Activated CD4-positive, alpha-beta T cell treated with anti-CD3 and anti-CD28 coated beads, Interleukin-2, amount 50 U/mL, for 16 hours (primary cell): Measurements from ENCODE around the gene KLC1.

ENCODE experiments used
- DNase-seq: peaks from one replicate; pipeline ENCODE4 v3.0.0-alpha.2; 2020

Gene KLC1

DNA sequence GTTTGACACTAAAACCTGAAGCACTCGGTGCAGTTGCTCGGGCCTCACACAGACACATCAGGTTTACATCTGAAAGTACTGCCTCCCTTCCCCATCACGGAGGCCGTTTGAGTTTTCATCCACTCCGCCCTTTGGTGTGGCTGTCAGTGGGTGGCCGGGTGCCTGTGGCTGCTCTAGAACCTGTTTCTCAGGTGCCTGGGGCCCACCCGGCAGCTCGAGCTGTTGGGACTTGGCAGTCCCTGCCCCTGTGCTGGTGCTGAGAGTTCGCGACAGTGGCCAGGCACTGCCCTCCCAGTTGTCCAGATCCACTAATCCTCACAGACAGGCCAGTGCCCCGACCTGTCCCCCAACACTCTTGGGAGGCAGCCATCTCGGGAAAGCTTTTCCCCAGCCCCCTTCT is 63.9 kb downstream of the KLC1 start:
- DNase-seq, result no peak

DNA sequence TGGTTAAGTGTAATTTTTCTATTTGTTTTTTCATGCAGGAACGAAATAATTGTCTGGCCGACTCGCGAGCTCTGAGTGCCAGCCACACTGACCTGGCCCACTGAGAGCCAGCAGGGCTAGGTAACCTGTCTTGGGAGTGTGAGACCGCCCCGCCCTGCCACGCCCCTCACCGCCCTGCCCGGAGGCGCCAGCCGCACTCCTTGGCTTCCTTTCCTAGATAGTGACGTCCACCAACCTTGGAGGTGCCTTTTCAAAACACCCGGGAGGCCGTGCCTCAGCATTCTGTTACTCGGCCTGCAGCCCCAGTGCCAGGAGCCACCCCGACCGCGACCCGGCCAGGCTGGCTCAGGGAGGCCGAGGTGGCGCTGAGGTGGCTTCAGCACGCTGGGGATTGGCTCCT is 64.5 kb downstream of the KLC1 start:
- DNase-seq, result no peak

DNA sequence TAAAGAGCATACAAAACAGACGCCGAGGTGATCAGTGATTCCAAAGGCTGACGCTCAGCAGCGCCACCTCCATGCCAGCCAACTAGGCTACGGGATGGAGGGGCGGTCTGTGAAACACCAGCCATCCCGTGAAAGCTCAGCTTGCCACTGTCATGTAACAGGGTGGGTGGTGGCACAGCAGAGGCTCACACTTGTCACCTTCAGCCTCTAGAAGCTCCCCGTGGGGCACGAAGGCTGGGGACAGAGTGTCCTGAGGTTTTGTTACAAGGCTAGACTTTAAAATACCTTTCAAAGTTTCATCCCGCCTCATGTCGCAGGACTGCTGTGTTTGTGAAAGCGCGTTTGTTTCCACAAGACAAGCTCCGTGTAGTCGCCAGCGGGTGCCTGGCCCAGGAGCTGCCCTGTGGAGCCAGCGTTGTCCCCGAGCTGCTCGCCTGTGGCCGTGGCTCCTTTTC is 65.6 kb downstream of the KLC1 start:
- no peak for DNase-seq

DNA sequence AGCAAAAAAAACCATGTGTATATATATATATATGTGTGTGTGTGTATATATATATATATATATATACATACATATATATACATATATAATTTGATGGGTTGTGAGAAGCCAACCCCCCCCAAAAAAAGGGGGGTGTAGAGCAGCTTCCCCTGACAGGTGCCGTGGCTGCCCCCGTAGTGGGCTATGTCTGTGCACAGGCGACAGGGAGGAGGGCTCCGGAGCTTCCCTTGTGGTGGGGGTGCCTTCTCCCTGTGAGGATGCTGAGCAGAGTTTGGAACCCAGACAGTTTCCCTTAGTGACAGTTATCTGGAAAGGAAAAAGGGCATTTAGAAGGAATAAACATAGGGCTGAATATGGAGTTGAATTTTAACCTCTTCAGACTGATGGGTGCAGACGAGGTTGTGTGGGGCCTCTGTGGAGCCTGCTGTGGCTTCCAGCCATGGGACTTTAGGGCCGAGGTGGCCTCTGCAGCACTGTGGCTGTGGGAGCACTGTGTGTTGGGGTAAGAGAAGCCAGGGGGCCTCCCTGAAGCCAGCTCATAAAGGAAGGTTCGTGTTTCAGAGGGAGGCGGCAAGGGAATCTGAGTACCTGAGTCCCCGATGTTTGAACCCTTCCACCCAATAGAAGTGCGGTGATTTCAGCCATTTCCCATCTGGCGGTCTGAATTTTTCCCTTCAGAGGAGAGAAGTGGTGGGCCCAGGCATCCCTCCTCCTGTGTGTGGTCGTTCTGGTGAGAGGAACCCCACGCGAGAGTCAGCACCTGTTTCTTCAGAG is 66.5 kb downstream of the KLC1 start:
- DNase-seq, result no peak

DNA sequence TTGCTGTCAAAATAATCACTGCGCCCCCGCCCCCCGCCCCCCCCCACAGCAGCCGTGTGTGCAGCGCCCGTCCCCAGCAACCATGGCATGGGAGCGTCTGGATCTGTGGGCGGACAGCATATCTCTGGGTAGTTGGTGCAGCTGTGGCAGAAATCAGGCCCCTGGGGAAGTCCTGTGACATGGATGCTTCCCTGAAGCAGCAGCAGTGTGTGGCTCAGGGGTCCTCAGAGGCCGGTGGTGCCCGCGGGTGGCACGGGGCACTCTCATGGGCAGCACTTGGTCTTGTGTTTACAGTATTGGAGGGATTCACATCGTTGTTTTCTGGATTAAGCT is 67.0 kb downstream of the KLC1 start:
- DNase-seq, result no peak

DNA sequence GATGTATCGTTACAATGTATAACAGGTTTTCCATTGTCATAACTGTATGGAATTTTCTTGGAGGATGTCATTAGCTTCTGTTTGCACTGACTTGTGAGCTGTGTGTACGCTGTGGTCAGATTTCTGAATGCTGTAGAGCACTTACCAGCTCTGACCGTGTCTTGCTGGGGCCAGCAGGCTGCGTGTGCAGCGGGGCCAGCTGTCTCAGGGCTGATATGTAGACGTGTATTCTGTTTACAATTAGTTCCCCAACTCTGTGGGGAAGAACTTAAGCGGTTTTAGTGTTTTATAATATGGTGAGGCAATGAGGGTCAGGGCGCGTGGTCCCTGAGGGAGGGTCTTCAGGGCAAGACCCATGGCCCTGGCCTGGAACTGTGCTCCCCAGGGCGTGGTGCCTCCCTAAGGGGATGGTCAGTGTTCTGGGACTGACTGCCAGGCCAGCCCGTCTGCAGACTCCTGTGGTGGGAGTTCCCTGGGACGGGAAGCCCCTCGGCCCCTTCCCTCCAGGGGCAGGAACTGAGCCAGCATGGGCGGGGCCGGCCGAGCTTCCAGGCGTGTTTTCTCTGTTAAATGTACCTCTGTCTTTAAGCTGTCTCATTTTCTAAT is 67.6 kb downstream of the KLC1 start:
- no peak for DNase-seq

DNA sequence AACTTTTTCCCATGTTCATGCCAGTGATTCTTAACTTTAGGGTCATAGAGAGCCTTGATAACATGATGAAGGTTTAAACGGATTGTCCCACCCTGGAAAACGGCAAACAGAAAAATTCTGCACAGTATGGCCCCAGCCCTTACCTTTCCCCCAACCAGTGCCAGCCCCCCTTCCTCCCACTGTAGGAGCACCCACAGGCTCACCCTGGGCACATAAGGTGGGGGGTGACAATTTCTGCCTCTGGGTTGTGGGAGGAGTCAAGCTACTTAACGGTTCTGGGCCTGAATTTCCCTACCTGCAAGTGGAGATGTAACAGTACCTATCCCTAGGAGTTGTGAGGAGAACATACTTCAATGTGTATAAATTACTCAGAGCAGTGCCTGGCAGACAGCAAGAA is 68.2 kb downstream of the KLC1 start:
- no peak for DNase-seq

DNA sequence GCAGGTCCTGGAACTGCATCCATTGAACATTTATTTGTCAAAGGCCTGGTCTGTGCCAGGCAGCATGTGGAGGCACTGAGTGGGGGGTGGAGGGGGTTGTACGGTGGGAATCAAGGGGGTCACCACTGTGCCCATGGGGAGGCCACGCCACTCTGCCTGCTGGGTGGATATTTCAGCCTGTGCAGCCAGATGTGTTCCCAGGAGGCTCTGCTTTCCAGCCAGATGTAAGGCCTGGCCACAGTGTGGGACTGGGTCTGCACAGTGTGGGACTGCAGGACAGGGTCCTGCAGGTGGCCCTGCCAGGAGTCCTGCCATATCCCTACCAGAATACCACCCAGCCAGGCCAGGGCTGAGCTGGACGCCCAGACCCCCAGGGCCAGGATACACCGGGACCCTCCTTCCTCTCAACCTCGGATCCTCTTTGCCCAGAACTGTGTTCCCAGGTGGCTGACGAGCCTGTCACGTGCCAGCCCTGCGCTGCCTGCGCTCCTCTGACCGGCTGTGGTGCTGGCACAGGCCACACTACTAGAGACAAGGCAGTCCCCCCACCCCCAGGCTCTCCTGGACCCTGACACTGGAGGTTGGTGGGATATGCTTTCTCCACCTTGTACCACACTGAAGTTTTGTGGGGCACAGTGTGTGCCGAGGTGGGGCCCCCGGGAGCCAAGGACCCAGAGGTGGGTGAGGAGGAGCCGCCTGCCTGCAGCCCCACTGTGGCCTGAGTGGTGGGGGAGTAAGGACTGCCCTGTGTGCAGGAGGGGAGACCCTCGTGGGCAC is 68.8 kb downstream of the KLC1 start:
- DNase-seq, result no peak

DNA sequence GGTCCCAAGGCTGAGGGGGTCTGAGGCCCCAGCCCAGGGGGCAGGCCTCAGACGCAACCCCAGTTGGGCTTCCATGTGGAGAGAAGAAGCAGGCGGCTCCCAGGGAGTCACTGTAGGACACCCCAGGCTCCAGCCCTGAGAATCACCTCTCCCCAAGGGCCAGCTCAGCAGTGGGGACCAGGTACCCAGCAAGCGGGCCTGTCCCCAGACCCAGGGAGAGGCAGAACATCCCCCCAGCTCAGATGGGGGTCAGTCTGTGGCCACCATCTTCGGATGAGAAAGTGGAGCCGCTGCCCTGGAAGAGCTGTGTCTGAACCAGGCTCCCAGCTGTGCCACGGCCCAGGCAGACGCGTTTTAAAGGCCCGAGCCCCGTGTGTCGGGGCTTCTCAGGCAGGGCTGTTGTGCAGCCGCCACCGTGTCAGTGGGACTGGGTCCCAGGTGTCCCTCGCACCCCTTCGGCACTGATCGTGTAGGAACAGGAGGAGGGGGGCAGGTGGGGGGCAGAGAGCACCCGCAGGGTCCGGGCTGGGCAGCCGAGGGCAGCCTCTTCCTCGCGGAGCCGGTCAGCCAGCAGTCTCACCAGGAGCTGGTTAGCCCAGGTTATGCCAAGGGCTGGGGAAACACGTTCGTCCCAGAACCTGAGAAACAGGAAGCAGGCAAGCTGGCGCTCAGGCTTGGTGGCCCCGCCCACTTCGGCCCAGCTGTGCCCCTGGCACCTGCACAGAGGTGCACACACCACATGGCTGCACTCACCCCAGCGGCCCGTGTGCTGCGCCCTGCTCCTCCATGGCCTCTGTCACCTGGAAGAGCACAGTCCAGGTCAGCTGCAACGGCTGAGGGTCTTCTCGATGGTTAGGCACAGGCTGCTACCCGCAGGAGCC is 69.6 kb downstream of the KLC1 start:
- DNase-seq, result no peak

DNA sequence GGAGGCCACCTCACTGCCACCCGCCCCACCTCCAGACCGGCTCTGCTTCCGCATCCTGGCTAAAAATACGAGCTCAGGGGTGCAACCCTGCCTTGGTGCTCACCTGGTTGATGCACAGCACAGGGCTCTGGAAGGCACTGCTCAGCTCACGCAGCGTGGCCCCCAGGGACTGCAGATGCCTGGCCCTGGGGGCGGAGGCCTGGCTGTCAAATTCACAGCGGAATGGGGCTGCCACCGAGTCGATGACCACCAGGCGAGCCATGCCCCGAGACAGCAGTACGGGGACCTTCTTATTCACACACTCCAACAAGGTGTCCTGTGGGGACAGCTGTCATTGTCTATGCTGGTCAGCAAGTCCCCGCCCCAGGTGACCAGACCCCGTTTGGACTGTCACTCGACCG is 70.2 kb downstream of the KLC1 start:
- DNase-seq, result no peak

DNA sequence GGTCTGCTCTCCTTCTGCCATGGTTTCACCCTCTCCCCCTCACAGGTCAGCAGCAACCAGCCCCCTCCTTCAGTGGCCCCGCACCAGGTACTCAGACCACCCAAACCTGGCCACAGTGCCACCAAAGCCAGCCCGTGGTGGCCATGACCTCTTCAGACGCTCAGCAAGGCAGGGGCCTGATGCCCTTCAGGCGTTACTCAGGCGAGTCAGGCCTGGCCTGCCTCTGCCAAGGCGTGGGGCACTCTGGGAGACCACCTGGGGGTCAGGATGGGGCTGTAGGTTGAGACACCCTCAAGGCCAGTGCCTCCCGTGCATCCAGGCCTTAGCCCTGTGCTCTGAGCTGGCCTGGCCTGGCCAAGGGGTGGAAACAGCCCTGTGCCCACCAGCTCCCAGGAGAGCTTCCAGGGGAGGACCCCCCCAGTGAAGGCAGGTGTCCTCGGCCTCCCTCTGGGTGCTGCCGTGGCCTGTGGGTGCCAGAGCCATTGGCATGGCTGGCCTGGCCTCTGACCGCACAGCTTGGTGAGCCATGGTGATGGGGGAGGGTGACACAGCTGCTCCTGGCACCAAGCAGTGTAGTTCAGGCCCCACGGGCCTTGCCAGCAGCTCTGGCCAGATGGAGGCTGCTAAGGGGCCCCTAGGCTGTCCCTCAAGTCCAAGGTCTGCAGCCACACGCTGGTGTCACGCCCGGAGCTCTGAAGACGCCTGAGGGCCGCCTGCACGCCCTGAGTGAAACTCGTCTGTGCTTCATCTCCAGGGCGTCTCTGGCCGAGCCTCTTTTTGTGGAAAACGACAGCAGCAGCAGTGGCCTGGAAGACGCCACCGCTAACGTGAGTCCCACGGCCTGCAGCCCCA is 71.1 kb downstream of the KLC1 start:
- DNase-seq, result no peak

DNA sequence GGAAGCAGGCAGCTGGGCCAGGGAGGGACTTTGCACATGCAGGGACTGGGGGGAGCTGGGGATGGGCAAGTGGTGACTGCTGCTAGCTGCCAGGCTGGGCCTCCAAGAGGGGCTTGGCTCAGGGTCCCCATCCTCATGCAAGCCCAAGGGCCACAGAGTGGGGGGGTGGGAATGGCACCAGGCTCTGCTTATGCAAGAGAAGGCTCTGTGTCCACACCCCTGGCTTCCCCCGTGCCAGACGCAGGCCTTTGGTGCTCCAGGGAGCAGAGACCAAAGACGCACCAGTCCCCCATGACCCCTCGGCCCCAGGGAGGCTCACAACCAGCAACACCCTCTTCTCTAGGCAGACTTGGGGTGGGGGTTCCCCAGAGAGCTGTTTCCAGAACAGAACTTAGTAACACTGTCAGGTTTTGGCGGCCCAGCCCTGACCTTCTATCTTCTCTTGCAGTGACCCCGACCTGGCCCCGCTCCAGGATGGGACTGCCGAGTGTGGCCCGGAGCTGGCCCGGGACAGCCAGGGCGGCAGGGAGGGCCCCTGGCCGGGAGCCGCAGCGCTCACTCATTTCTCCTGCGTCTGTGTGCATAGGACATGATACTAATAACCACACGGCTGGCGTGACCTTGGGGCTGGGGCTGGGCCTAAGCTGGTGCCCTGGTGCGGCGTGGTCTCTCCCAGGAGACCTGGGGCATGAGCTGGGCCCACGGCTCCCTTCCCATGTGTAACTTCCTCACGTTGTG is 71.9 kb downstream of the KLC1 start:
- DNase-seq, result no peak

DNA sequence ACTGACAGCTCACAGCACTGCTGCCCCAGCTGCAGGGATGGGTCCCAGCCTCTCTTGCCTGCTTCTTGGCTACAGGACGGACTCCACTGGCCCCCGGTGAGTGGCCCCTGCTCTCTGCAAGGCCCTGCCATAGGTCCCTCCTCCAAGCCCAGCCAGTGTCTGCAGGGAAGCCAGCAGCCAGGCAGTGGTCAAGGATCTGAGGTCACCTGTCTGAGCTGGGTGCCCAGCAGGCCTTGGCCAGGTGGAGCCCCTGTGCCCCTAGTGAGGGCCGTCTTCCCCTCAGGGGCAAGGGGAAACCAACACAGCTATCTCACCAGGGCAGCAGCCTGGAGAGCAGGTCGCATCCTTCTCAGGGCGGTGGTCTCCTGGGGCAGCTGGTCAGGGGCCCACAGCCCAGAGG is 73.1 kb downstream of the KLC1 start:
- DNase-seq, result no peak

DNA sequence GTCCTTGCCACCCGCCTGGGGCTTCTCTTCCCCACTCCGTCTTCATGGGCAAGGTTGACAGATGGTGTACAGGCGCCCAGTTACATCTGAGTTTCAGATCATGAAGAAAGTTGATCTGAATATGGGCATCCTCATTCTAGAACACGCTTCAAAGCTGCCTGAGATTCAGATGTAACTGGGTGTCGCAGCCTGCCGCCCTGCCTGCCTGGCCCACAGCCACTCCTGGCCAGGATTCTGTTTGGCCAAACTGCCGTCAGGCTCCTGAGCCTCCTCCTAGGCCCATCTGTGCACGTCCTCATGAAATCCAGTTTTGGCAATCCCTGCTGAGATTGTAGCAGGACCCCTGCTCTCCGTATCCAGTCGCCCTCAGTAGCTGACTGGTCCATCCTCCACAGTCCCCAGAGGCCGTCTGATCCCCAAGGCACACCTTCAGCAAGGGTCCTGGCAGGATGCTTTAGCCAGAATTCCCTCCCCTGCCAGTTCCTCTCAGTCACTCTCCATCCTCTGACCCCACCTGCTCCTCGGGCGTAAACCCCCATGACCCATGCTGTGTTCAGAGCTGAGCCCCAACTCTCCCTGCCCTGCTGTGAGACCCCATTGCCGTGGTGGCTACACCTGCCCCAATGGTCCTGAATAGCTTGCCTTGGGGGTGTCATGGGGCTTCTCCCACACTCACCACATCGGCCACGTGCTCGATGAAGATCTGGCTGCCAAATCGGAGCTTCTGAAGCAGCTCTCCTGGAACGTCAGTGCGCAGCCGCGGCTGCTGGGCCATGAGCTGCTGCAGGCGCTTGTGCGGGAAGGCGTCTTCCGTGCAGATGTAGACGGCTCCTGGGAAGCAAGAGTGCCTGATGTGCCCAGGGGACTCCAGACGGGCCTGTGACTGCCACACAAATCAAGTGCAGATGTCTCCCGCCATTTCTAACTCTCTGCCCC is 73.8 kb downstream of the KLC1 start:
- DNase-seq, result no peak

DNA sequence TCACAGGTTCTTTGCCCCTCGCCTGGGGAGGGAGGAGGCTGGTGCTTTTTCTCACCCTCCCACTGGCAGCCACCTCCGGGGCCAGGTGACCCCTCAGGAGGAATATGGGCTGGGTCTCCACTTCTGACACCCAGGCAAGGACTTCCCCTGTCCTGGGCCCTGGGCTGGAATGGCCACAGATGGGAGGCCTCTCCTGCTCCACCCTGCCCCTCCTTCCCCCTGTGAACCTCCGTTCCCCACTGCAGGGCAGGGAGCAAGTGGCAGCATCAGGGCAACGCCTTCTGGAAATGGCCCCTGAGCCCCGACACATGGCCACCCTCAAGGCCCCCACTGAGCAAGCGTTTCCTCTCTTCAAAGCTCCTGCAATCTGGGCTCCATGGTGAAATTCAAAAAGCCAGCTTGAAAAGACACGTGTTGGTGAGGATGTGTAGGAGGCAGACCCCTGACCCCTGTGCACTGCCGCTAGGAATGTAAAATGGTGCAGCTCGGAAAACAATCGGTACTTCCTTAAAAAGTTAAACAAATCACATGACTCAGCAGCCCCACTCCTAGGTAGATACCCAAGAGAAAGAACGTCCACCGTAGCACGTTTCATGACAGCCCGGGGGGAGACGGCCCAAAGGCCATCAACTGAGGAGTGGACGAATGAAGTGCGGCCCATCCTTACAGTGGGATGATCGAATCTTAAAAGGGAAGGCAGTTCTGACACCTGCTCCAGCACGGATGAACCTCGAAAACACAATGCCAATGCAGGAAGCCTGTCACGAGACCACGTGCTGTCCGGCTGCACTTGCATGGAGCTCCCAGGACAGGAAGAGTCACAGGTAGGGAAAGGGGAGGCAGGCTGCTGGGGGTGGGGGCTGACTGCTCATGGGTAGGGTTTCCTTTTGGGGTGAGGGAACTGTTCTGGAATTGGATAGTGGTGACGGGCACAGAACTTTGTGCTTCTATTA is 74.7 kb downstream of the KLC1 start:
- DNase-seq, result no peak

DNA sequence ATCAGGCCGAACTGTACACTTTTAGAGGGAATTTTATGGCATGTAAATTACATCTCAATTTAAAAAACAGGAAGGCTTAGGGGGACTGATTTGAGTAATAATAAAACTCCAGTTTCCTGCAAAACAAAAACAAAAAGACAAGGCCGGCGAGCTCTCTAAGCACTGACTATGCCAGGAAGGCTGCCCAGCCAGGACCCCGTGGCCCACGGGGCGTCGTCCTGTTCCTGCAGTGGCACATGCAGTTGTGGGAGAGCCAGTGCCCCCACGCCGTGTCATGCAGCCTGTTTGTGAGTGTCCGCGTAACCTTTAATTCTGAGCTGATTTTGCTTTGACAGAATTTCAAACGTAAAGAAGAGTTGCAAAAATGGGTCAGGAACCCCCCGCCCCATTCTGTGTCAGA is 75.7 kb downstream of the KLC1 start:
- no peak for DNase-seq

DNA sequence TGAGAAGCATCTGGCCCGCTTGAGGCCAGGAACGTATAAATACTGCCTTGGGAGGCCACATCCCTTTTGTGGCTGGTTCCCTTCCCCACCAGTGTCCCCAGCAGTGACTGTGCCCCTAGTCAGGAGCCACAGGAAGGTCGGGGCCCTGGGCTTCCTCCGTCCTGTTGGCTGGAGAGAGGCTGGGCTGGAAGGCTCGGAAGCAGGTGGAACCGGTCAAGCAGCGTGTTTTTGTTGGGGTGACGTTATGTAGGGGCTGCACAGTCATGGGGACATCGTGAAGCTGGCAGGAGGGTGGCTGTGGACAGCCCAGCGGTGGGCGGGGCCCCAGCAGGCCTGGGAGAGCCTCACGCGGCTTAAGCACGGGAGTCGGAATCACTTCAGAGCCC is 76.1 kb downstream of the KLC1 start:
- no peak for DNase-seq

DNA sequence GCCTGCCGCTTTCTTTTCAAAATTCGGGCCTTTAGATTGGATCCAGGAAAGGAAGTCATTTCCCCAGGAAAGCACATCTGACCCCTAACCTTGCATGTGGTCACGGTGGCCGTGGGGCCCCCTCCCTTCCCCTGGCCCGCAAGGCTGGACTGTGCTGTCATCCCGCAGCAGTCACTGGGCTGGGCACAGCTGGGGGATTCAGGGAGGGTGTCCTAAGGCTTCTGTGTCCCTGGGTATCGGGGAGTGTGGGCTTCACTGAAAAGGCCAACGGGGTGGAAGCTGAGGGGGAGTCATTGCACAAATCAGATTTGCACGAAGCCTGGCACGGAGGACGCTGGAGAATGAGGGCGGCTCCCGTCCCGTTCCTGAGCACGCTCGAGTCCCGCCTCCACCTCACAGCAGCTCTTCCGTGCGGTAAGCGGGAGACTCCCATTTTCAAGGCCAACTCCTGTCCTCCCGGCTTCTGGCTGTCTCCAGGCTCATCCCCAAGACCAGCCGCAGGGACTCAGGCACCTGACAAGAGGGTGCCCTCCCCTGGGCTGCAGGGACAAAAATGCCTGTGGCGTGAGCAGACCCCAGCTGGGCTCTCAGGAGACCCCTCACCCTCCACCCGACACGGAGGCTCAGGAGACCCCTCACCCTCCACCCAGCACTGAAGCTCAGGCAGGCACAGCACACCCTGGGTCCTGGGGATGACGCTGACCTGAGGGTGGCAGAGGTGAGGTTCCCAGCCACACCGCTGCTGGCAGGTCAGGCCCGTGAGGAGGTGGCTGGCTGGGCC is 76.7 kb downstream of the KLC1 start:
- DNase-seq, result no peak
